Activated CD4-positive, alpha-beta T cell treated with anti-CD3 and anti-CD28 coated beads, Interleukin-2, Interleukin-6, amounts not matched to agents 100 ng/mL and 50 ng/mL, durations not matched to agents 16 hours and 8 hours (primary cell): ENCODE data around the gene ATP5F1A.
A peak's percentile ranks its signal among the peaks of the same experiment; 100 is the strongest.
"Not testable (repeated sequence)": the region's sequence is repeated elsewhere in the genome, so short reads cannot be mapped to it uniquely, and the experiment has no call there.

ENCODE experiments used
- DNase-seq: peaks from one replicate; pipeline ENCODE4 v3.0.0-alpha.2; 2020

ATP5F1A gene

DNA sequence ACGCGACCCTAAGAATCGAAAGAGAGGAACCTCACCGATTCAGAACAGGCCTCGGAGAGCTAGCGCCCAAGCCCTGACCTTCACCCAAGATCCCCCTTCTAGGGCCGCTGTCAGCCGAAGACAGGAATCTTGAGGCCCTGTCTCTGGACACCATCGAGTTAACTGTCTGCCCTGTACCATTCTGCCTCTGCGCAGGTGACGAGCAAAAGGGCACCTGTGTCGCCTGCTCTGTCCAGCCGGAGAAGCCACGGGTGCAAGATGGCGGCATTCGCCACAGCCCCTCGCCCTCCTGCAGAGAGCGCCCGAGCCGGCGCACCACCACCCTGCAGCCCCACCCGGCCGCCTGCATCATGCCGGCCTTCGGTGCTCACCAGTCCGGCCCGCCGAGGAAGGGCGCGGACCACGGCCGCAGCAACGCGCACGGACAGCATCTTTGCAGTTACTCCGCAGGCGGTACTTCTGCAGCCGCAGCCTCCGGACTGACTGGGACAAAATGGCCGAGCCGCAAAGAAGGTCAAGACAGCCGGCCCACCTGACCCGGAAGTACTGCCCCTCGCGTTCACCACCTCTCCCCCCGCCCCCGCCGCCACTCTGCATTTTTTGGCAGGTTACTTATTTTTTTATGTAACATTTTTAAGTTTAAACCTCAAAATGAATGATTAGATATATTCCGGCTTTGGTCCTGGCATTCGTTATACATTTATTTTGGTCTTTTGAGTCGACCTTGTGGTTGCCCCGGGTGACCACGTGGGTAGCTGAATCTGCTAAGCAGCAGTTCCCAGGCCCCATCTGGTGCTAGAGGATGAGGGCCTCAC lies at the start of gene ATP5F1A:
ATP5F1A (minus strand) TSS at position 496 of the 815 bp plus-strand sequence; CDS start at position 431, 65 bp downstream.
- DNase-seq: peak; percentile 91

DNA sequence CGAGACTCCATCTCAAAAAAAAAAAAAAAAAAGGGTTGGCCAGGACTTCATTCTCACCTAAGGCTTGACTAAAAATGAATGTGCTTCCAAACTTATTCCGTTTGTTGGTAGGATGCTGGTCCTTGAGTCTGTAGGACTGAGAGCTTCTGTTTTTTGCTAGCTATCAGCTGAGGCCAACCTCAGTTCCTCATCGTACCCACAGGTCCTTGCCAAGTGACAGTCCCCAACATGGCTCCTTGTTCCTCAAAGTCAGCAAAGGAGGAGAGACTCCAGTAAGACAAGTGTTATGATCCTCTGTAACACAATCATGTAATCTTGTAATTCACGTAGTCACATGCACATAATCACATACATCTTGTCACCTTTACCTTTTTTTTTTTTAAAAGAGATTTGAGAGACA lies 43.1 kb upstream of the ATP5F1A start:
- no peak for DNase-seq

DNA sequence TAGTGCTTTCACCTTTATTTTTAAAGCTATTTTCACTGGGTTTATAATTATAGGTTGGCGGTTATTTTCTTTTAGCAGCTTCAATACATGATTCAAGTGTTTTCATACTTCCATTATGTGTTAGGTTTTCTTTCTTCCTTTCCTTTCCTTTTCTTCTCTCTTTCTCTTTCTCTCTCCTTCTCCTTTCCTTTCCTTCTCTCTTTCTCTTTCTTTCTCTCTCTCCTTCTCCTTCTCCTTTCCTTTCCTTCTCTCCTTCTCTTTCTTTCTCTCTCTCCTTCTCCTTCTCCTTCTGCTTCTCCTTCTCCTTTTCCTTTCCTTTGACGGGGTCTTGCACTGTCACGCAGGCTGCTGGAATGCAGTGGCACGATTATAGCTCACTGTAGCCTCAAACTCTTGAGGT lies 42.1 kb upstream of the ATP5F1A start:
- no peak for DNase-seq

DNA sequence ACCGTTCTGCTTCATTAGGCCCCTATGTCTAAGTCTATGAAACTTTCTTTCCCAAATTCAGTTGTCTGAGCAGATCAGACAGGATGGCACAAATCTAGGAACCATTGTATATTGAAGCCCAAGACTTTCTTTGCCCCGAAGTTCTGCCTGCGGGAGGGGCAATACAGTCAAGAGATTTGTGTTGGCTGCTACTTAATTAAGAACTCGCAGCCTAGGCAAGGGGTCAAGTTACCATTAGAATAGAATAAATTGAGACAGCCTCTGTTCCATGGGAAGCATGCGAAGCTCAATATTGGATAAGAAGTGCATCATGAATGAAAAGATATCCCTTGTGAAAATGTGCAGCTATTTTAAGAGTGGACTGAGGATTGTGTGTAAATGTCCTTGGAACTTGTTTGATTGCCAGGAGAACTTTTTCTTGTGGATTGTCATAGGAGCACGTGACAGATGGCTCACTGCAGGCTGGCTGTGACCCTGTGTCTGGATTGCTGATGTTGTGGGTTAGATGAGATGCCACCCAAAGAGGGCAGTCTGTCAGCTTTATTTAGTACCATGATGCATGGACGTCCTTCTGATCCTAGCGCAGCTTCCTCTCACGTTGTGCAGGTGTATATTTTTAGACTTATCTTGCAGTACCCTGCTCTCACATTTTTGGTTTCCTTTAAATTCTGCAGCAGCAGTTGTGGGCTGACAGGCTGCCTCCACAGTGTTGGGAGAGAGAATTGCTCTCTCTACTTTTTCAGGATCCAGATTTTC lies 37.0 kb upstream of the ATP5F1A start:
- no peak for DNase-seq

DNA sequence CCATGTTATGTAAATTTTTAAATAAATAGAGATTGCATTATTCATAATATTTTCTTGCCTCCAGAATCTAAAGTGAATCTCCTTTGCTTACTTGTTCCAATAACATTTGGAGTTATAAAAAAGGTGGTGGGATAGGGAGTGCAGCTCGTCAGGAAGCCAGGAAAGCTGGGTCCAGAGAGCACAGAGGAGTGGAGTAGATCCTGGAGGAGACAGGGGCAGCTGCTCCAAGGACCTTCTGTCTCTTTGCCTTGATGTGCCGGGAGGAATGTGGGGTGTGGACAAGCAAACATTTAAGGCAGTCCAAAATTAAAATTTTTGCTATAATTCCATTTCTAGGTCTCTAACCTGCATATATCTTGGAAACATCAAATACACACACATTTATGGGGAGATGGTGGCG lies 35.4 kb upstream of the ATP5F1A start:
- DNase-seq: no peak

DNA sequence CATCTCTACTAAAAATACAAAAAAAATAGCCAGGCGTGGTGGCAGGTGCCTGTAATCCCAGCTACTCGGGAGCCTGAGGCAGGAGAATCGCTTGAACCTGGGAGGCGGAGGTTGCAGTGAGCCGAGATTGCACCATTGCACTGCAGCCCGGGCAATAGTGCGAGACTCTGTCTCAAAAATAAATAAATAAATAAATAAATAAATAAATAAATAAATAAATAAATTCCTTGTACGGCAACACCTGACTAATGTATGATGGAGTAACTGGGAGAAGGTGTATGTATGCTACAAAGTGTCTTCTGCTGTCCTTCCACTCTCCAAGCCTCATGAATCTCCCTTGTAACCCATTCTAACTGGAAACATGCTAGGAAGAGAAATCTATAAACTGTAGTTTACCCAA lies 32.5 kb upstream of the ATP5F1A start:
- not testable (repeated sequence) for DNase-seq

- DNase-seq: no peak
These were observed 32.0 kb upstream of the ATP5F1A start for GRCh38 chr18:46130061-46130460.

DNA sequence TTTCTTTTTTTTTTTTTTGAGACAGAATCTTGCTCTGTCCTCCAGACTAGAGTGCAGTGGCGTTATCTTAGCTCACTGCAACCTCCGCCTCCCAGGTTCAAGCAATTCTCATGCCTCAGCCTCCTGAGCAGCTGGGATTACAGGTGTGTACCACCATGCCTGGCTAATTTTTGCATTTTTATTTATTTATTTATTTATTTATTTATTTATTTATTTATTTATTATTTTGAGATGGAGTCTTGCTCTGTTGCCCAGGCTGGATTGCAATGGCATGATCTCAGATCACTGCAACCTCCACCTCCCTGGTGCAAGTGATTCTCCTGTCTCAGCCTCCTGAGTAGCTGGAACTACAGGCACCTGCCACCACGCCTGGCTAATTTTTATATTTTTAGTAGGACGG lies 28.5 kb upstream of the ATP5F1A start:
- DNase-seq: not testable (repeated sequence)

- DNase-seq: no peak
These were observed 15.7 kb upstream of the ATP5F1A start for GRCh38 chr18:46113751-46114150.

DNA sequence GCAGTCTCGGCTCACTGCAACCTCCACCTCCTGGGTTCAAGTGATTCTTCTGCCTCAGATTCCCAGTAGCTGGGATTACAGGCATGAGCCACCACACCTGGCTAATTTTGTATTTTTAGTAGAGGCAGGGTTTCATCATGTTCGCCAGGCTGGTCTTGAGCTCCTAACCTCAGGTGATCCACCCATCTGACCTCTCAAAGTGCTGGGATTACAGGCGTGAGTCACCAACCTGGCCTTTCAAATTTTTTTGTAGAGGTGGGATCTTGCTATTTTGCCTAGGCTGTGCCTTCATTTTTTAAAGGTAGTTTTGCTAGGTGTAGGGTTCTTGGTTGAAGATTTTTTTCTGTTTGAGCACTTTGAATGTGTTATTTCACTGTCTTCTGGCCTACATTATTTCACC lies 12.3 kb upstream of the ATP5F1A start:
- no peak for DNase-seq

- DNase-seq: no peak
These were observed 11.3 kb upstream of the ATP5F1A start for GRCh38 chr18:46109386-46109785.

DNA sequence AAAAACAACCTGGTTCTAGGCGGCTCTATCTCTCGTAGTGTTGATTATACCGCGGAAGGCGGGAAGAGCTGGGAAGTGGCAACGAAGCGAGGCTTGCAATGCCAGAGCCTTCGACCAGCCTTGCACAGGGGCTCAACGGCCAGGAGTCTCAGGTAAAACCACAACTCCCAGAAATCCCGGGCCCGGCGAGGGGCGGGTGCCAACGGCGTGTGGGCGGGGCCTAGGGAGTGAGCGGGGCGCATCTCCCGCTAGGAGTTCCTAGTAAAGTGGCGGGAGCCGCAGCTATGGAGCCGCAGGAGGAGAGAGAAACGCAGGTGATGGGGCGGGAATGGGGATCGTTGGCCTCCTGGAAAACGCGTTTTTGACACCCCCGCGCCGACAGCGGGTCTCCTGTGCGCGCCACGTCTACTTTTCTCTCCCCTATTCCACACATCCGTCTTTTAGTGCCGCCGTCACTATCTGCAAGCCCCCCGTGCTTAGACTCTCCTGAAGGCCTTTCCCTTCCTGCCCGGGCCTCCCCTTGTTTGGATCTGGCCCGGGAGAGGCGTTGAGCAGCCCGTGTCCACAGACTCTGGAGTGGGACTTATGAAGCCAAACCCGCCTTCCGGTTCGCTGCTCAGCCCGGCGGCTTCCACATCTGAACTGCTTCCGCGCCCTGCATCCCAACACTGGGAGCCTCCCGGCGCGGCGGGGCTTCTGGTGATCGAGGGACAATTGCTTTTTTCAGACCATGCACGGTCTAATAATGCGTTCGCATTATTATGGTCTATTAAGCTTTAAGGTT lies 6.2 kb upstream of the ATP5F1A start, which contains the start of gene HAUS1:
HAUS1 (plus strand) TSS at position 258 of the 784 bp plus-strand sequence; CDS start at position 285, 27 bp downstream.
- peak; percentile 92 for DNase-seq

GRCh38 chr18:46099463-46099862 lies 1.4 kb upstream of the ATP5F1A start:
- no peak for DNase-seq

- DNase-seq: no peak
These were observed 479 bp upstream of the ATP5F1A start for GRCh38 chr18:46098616-46098933.

DNA sequence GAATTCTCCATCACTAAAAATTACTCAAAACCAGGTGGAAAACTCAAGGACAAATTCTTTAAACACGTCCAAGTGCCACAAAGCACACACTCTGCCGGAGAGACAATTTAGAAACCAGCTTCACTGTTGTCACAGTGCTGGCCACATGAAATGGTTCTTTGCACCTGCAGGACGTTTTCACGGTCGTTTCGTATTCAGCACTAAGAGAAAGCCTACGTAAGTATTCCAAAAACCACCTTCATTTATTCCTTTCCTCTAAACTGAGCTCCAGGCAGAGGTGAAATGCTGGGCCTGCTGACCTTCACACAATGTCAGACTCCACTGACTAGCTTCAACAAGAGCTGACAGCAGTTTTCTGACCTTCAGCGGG lies 680 bp downstream of the ATP5F1A start:
- no peak for DNase-seq

DNA sequence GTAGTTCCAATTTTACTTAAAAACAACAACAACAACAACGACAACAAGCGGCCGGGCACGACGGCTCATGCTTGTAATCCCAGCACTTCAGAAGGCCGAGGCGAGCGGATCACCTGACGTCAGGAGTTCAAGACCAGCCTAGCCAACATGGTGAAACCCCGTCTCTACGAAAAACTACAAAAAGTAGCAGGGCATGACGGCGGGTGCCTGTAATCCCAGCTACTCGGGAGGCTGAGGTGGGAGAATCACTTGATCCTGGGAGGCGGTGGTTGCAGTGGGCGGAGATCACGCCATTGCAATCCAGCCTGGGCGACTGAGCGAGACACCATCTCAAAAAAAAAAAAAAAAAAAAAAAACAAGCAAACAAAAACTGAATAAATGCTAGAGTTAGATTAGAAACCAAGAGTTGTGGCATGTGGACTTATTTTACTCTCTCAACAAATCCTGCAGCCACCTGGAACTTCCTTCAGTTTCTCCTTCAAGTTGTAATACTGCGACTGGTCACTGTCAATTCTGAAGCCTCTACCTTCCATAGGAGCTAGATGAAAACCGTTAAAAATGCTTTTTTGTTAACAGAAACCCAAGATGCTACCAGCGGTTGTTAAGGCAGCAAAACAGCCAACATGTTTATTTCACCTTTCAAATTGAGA lies 1.3 kb downstream of the ATP5F1A start:
- DNase-seq: peak; percentile 27

GRCh38 chr18:46095532-46095931 lies 2.6 kb downstream of the ATP5F1A start:
- DNase-seq: no peak

- DNase-seq: not testable (repeated sequence)
These were observed 9.6 kb downstream of the ATP5F1A start for GRCh38 chr18:46088501-46088900.

- no peak for DNase-seq
These were observed 13.7 kb downstream of the ATP5F1A start for GRCh38 chr18:46084431-46084830.

DNA sequence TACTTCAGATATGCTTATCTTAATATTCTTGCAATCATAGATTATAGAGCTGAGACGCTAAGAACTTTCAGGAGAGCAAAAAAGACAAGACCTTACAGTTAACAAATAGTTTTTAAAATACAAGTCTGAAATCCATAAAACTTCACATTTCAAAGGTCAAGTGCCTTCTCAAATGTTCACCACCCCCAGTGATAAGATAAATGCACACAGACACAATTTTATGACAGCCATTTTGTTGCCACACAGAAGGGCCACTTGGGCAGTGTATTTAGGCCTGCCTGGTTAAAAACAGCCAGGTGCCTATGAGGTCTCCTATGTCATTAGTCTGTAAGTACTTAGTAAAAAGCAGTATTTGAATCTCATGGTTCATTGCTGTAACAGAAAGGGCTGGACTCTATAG lies 17.9 kb downstream of the ATP5F1A start:
- DNase-seq: no peak

DNA sequence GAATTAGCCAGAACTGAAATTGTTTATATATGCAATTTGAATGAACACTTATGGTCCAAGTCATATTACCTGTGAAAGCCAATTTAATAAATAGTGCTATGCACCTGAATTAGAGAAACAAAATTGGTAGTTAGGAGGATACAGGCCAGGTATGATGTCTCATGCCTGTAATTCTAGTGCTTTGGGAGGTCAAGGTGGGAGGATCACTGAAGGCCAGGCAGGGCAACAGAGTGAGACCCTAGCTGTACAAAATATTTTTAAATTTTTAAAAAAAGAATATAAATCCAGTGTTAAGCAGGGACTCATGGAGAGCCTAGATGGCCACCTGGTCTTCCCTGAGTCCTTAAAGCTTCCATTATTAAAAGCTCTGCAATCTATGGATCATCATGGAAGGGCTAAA lies 18.8 kb downstream of the ATP5F1A start:
- no peak for DNase-seq

DNA sequence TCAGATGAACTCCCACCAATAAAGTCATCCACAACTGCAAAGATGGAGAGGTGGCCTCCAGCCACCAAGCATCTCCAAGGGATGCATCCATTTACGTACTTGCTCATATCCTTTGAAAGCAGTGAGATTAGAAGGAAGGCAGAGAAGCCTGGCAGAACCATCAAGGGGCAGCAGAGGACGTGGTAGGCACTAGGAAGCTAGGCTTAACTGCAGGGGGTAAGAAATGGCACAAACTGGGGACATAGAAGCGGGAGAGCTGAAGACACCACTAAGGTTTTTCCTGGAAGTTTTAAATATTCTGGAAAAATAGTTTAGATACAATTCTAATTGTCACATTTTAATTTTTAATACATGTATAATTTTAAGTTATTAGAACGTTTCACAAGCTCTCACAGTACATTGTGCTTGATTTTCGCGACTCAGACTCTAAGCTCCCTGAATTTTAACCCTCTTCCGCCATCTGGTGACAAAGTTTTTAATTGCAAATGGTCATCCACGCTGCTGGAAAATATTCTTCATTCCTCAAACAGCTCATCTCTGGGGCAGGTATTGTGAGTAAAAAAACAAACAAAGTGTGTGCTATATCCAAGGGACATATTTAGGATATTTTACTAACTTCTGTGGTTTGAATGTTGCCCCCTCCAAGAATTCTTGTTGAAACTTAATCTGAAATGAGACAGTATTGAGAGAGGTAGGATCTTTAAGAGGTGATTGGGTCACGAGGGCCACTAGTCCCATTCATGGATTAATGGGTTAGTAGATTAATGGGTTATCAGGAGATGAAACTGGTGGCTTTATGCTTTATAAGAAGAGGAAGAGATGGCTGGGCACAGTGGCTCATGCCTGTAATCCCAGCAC lies 24.4 kb downstream of the ATP5F1A start:
- DNase-seq: peak; percentile 79
